GM19351 (cell line): Measurements from ENCODE around the gene NIPA2.

Experiments used
- ATAC-seq: cut with Tn5 transposase; IDR thresholded peaks from one replicate; pipeline ENCODE4 v1.9.1; 2021; ENCODE audit warnings: mild to moderate bottlenecking, moderate library complexity; ENCODE audit not compliant: unreplicated experiment

The NIPA2 gene

GRCh38 chr15:22831473-22831872 is 7.0 kb upstream of the NIPA2 start:
- no peak for ATAC-seq

- no peak for ATAC-seq
These were observed 705 bp downstream of the NIPA2 start for GRCh38 chr15:22839046-22839695.

- ATAC-seq, result no peak
These were observed 6.2 kb downstream of the NIPA2 start for GRCh38 chr15:22844421-22845288.

- no peak for ATAC-seq
These were observed 6.9 kb downstream of the NIPA2 start for GRCh38 chr15:22845289-22845900.

- no peak for ATAC-seq
These were observed 7.6 kb downstream of the NIPA2 start for GRCh38 chr15:22846073-22846472.

GRCh38 chr15:22850055-22850454 is 11.6 kb downstream of the NIPA2 start:
- ATAC-seq, result no peak

GRCh38 chr15:22851513-22851912 is 13.0 kb downstream of the NIPA2 start:
- no peak for ATAC-seq

GRCh38 chr15:22855791-22856190 is 17.3 kb downstream of the NIPA2 start:
- no peak for ATAC-seq

- ATAC-seq, result no peak
These were observed 18.2 kb downstream of the NIPA2 start for GRCh38 chr15:22856659-22857058.

- ATAC-seq, result no peak
These were observed 22.7 kb downstream of the NIPA2 start for GRCh38 chr15:22861161-22861560.

- ATAC-seq, result no peak
These were observed 24.9 kb downstream of the NIPA2 start for GRCh38 chr15:22863356-22863755.

- ATAC-seq, result no peak
These were observed 27.6 kb downstream of the NIPA2 start for GRCh38 chr15:22866079-22866478.

GRCh38 chr15:22867886-22868285 is 29.4 kb downstream of the NIPA2 start:
- no peak for ATAC-seq

- ATAC-seq, result no peak
These were observed 30.0 kb downstream of the NIPA2 start for GRCh38 chr15:22868495-22868894.

GRCh38 chr15:22868928-22869327 is 30.5 kb downstream of the NIPA2 start:
- no peak for ATAC-seq

- no peak for ATAC-seq
These were observed 31.4 kb downstream of the NIPA2 start for GRCh38 chr15:22869856-22870255.

GRCh38 chr15:22870865-22871264 is 32.4 kb downstream of the NIPA2 start:
- ATAC-seq, result no peak

- ATAC-seq, result no peak
These were observed 33.1 kb downstream of the NIPA2 start for GRCh38 chr15:22871481-22872086.

- ATAC-seq, result no peak
These were observed 34.7 kb downstream of the NIPA2 start for GRCh38 chr15:22872936-22873701.

GRCh38 chr15:22873841-22874240 is 35.4 kb downstream of the NIPA2 start:
- ATAC-seq, result no peak

- no peak for ATAC-seq
These were observed 35.8 kb downstream of the NIPA2 start for GRCh38 chr15:22874256-22874655.
